GM18505 (cell line): ENCODE data around the gene GET4.

Experiments used
- ATAC-seq: cut with Tn5 transposase; IDR thresholded peaks from one replicate; pipeline ENCODE4 v1.9.1; 2021; ENCODE audit not compliant: unreplicated experiment
- POLR2A ChIP-seq: IDR thresholded peaks from 4 replicates; pipeline ENCODE4 v1.6.1; 2011; ENCODE audit warnings: borderline replicate concordance; ENCODE audit not compliant: insufficient read depth, insufficient read length; ENCODE audit errors: extremely low read depth

GET4 gene

DNA sequence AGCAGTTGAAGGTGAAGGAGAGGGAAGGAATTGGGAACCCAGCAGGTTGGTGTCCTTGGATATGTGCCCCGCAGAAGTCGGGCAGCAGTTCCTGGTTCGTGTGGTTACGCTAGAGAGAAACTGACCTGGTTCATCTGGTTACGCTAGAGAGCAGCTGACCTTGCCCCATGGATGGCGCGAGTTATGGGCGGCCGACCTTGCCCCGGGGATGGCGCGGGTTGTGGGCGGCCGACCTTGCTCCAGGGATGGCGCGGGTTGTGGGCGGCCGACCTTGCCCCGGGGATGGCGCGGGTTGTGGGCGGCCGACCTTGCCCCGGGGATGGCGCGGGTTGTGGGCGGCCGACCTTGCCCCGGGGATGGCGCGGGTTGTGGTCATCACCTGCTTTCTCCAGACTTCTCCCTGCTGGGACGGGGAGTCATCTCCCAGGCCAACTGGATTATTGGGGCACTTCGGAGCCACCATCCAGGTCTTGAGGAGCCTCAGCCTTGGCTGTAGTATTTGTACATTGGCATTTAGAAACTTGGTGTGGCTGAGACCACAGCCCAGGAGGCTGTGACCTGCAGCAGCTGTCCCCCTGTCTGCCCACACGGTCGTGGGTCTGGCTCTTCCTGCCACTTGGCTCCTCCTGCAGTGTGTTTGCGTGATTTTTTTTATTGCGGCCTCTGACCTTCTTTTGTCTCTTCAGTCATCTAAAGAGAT lies 6.1 kb downstream of the GET4 start:
- no peak for ATAC-seq

DNA sequence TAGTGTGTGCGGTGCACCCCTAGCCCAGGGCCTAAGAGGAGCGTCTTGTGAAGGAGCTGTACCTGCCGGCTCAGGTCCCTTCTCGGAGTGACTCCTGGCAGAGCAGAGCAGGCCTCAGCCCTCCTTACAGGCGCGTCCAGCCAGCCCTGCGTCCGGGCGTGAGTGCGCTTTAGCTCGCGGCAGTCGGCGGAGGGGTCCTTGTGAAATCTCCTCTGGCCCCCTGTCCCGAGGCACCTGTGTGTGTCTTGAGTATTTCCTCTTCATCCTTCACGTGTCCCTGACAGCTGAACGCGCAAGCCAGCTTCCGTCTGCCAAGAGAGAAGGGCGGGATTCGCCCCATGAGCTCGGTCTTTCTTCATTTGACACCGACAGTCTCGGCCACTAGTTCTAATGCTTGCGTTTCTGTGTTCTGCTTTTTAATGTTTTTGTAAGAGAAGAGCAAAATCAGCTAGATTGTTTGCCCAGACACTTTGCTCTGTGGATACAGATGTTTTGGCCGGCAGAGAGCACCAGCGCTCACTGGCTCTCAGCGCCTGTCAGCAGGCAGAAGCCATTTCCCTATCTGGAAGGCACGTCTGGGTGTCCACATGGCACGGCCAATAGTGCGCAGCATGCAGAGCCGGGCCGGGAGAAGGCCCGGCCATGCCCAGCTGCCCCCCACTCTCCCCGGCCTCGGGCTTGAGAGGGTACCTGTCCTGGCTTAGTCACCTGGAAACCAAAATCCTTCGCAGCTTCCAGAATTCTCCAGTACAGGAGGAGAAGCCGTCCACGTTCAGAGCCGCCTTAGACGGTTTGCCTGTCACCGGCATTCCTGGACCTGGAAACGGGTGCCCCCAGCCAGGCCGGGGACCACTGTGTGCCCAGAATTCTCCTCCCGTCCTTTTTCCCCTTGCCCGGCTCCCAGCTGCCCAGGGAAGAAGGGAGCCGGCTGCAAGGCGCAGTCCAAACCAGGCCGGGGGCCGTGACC lies 7.0 kb downstream of the GET4 start:
- ATAC-seq = no peak

More for the DNA sequence above, 6.1 kb downstream of the GET4 start:
- no peak for TF ChIP-seq POLR2A

DNA sequence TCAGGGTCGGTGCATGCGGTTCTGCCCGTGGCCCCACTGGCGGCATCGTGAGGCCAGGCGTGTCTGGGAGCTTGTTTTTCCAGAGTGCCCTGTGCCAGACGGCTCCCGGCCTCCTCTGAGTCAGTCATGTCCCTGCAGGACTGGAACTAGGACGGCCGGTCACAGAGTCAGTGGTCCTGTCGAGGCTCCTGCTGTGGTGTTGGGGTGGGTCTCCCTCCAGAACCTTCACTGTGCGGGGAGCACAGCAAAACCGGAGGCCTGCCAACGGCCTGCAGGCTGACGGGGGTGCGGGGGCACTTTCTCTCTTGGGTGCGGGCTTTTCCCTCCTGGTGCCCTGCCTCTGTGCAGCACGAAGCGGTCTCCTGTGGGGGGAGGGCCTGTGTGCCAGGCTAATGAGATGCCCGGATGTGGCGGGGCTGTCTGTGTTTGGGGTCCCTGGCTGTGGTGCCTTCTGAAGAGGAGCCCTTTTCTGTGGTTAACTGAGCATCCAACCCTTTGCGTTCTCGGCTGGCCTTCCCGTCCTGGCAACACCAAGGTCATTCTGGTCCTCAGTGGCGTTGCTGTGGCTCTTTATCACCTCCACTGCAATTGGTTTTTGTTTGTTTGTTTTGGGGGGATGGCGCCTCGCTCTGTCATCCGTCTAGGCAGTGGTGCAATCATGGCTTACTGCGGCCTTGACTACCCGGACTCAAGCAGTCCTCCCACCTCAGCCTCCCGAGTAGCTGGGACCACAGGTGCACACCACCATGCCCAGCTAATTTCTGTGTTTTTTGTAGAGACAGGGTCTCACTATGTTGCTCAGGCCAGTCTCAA lies 8.0 kb downstream of the GET4 start:
- no peak for TF ChIP-seq POLR2A
- no peak for ATAC-seq

More for the DNA sequence above, 7.0 kb downstream of the GET4 start:
- no peak for TF ChIP-seq POLR2A

DNA sequence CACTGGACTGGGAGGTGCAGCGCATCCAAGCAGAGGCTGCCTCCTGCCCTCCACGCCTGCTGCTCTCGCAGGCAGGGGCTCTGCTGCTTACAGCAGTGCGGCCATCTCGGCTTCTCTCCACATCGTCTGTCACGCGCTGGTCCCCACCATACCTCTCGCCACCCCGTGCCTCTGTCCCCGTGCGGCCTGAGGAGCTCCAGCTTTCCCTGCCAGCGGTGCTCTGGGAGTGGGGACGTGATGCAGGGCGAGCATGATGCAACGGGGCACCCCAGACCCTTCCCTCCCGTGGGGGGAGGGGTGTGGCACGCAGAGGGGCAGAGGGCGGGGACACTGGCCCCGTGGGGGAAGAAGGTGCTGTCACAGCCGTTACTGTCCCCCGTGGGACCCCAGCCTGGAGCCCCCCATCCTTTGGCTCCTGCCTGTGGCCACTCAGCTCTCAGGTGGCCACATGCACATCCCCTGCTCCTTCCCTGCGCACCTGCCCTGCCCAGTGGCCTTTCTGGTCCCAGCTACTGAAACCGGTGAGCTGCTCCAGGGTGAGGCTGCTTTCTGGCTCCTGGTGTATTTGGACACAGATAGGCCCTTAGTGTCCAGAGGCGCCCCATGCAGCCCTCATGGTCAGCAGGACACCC lies 9.0 kb downstream of the GET4 start:
- no peak for ATAC-seq
- TF ChIP-seq POLR2A = no peak

DNA sequence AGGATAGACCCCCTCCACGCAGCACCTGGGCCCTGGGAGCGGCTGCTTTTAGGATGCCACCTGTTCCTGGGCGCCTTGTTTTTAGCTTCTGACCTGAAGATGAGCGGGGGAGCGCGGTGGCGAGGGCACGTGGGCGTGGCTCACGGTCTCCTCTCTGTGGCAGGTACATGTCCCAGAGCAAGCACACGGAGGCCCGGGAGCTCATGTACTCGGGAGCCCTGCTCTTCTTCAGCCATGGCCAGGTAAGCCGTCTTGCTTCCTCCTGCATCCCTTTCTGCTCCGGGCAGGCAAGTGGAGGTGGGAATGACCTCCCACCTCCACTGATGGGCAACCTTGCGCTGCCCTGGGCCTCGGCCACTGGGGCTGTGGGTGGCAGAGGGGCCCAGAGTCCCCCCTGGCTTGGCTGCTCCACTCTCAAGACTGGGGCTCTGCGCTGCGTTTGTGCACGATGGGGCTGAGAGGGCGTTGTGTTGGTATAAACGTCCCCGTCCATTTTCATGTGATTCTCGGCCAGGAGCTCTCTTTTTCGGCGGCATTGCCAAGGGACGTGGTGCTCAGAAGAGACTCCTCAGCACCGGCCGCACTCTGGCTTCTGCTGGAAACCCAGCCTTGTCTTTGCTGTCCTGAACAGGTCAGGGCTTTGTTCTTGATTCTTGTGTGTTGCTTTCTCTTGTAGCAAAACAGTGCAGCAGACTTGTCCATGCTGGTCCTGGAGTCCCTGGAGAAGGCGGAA lies 9.7 kb downstream of the GET4 start:
- no peak for TF ChIP-seq POLR2A
- ATAC-seq = no peak

DNA sequence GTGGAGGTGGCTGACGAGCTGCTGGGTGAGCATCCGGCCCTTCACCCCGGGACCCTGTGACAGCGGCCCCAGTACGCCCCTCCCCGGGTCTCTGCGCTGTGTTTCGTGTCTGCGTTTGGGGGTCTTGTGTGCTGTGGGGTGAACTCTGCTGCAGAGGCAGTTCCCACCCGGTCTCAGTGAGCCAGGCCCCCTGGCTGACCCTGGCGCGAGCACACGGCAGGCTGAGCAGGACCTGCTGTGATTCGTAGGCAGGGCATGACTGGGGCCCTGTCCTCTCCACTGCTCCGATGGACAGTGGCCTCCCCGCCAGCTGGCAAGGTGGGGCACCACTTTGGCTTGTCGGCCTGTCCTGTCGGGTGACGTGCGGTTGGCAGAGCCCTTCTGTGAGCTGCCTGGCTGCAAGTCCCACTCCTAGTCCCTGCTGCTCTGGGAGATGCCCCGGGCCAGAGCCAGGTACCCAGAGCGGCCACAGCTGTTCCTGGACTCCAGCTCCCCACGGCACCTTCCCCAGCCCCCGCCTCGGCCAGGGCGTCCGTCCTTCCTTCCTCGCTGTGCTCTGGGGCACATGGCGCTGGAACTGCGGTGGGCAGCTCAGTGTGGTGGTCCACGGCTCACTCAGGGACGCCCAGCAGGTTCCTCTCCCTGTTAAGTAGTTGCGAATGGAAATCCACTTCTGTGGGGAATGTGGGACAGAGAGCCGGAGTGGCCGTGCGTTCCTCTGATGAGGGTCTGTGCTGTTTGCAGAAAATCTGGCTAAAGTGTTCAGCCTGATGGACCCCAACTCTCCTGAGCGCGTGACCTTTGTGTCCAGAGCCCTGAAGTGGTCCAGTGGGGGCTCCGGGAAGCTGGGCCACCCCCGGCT lies 10.5 kb downstream of the GET4 start:
- ATAC-seq = no peak
- no peak for TF ChIP-seq POLR2A

DNA sequence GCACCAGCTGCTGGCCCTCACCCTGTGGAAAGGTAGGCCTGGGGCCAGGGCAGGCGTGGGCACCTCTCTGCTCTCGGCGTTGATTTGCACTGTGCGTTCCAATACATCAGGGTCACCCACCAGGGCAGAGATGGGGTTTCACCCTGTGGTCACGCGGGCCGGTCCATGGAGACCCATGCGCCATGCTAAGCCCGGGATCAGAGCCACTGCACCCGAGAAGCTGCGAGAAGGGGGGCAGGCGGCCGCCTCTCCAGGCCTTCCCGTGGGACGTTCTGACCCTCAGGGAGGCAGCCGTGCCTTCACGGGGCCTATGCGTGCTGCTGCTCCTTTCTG lies 11.1 kb downstream of the GET4 start:
- no peak for ATAC-seq
- no peak for TF ChIP-seq POLR2A

DNA sequence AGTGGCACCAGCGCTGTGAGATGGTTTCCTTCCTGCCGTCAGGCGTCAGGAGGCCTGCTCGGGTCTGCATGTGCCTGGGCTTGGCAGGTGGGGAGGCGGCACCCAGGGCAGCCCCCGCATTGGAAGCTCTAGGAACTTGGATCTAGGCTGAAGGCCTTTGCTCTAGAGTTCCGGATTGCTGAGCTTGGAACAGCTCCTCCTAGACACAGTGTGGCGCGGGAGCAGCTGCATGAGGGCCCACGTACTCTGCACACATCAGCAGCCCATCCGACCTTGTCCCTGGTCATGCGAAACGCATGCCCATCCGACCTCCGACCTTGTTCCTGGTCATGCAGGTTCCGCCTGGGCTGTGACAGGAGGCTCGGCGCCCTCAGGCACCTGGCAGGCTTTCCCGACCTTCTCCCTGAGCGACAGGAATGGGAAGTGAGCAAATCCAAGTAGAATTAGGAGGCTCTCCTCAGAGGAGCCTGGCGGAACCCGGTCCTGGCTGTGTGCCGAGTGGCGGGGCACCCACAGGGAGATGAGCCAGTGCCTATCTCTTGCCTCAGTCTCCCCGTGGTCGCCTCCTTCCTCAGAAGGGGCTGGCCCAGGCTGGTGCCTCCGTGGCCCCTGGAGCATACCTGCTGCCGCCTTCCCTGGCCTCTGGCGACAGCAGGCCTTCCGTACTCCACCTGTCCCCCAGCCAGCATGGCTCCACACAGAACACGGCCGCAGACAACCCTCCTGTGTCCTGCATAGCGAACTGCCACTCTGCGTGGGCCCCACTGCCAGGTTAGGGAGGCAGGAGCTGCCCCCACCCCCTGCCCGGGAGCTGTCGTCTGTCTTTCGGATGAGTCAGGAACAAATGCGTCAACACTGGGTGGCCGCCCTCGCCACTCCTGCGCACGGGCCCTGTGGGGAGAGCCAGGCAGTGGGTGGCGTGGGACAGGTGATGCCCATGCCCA lies 12.0 kb downstream of the GET4 start:
- no peak for ATAC-seq
- no peak for TF ChIP-seq POLR2A

DNA sequence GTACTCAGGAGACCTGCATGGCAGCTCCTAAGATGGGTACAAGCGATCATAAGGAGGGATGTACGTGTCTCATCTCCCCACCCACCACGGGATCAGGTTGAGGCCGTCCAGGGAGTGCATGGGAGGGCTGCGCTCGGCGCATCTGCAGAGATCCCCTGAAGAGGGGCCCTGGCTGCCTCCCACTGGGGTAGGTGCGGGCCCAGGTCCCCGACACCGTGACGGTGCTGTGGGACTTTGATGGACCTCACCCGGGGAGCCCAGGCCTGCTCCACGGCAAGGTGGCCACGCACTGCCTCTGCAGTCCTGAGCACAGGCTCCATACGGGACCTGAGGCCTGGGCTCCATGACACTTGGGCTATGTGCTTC lies 12.7 kb downstream of the GET4 start:
- no peak for TF ChIP-seq POLR2A
- ATAC-seq = no peak

DNA sequence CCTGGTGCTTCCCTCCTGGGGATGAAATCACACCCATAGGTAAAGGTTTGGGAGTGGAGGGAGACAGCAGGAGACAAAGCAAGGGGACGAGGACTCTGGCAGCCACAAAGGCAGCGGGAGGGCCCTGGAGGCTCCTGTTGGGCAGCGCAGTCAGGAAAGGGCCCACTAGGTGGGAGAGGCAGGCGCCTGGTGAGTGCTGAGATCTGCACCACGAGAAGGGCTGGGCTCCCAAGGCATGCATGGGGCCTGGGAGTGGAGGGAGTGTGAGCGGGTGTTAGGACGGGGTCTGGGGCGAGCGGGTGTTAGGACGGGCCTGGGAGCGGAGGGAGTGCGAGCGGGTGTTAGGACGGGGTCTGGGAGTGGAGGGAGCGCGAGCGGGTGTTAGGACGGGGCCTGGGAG lies 13.0 kb downstream of the GET4 start:
- no peak for ATAC-seq
- TF ChIP-seq POLR2A = no peak

DNA sequence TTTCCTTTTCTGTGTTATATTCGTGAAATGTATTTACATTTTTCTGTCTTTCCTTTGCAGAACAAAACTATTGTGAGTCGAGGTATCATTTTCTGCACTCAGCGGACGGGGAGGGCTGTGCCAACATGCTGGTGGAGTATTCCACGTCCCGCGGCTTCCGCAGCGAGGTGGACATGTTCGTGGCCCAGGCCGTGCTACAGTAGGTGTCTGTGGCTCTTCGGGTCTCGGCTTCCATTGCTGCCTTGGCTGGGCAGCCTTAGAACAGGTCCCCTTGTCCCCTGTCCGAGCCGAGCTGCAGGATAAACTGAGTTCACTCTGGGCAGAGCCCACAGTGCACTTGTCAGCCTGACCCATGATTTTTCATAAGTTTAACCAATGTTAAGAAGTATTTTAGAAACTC lies 14.5 kb downstream of the GET4 start:
- no peak for ATAC-seq
- no peak for TF ChIP-seq POLR2A
